GM12872 (cell line): ENCODE measurements around the gene FCSK.

Source experiments
- TF ChIP-seq, protein P1 (sequence below): IDR thresholded peaks from 3 replicates; pipeline ENCODE4 v1.5.1; 2011; ENCODE audit warnings: low read depth, mild to moderate bottlenecking, low read length, moderate library complexity; ENCODE audit not compliant: insufficient read depth

The FCSK gene

DNA sequence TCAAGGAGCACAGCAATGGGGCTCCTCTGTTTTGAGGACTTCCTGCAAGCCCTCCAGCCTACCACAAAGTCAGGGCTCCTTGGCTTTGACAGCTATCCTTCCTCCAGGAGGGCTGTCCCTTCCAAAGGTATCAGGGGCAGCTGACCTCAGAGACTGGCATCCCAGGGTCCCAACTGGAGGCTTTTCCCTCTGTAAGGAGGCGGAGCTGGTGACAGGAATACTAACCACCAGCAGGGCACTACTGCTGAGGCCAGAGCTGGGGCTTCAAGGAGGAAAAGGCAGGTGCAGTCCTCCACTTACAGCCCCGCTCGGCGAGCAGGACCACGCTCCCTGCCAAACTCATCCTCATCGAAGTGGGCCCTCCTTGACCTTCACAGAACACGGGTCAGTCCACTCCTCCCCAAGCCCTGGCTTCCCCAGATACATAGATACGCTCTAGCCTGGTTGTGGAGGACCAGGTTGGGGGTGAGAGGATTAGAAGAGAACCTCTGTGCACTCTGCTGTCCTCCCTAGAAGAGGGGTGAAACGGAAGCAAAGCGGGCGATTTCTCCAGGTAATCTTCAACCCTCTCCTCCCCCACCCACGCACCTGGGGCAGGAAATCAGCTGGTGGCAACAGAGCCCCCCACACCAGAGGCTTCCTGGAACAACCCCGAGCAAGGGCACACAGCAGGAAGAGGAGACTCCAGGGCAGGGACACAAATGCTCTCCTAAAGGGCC is 36.0 kb upstream of the FCSK start:
- TF ChIP-seq, protein P1, sequence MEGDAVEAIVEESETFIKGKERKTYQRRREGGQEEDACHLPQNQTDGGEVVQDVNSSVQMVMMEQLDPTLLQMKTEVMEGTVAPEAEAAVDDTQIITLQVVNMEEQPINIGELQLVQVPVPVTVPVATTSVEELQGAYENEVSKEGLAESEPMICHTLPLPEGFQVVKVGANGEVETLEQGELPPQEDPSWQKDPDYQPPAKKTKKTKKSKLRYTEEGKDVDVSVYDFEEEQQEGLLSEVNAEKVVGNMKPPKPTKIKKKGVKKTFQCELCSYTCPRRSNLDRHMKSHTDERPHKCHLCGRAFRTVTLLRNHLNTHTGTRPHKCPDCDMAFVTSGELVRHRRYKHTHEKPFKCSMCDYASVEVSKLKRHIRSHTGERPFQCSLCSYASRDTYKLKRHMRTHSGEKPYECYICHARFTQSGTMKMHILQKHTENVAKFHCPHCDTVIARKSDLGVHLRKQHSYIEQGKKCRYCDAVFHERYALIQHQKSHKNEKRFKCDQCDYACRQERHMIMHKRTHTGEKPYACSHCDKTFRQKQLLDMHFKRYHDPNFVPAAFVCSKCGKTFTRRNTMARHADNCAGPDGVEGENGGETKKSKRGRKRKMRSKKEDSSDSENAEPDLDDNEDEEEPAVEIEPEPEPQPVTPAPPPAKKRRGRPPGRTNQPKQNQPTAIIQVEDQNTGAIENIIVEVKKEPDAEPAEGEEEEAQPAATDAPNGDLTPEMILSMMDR: no peak

DNA sequence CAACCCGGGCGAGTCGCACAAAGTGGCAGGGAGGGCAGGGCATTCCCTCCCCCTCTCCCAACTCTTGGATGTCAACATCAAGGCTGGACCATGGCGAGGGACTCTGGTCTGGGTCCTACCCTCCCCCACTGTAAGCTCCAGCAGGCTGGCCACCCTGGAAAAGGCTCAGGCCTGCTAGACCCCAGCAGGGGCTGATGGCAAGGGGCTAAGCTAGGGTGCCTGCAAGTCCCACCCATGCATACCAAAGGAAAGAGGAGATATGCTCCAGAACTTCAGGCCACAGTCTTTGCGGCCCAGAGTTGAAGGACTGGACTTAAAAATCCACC is 35.4 kb upstream of the FCSK start:
- TF ChIP-seq, protein P1: no peak

DNA sequence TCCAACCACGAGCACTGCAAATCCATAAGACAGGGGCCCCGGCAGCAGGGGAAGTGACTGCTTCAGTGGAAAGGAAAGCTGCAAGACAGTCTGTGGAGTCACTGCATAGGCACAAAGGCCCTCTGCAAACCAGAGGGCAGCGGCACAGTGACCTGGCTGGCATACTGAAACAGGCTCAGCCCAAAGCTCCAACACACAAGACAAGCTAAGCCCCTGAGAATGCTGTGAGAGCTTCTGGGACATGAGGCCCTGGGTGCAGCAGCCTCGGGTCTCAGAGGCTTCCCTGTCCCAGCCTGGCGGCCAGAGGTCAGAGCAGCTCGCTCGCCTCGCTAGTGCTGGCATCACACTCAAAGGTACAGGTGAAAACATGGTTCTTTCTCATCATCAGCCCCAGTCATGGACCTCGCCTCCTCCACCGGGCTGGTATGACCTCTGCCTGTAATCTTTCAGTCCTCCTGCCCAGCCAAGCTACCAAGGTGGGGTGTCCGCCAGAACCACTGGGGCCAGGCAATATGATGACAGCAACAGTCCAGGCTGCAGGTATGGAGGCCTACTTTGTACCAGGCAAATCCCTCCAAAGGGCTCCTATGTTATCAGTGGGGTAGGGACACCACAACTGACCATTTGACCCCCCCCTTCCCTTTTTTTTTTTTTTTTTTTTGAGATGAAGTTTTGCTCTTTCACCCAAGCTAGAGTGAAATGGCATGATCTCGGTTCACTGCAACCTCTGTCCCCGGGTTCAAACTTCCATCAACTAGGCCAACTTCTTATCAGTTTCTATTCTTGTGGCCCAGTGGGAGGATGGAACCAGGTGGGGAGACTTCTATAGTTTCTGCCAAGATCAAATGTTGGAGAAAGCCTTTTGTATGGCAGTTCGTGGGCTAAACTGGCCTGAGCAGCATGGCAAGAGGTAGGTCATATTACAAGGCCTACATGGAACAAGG is 34.7 kb upstream of the FCSK start:
- TF ChIP-seq, protein P1: no peak

DNA sequence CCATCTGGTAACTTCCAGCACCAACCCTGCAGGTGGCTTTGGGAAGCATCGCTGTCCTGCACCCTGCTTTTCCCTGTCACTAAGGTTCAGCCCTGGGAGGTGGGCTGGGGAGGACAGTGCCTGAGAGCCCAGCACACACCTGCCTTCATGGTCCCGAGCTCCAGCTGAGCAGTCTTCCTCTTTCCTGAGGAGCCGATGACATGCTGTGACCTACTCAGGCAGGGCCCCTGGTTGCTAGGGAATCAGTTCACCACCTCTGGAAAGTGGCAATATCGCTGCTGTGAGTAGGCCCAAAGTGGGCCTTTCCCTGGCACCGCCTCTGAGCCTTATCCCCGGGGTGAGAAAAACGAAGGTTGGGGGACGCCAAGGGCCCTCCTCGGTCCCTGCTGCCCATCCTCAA is 33.4 kb upstream of the FCSK start:
- TF ChIP-seq, protein P1: no peak

DNA sequence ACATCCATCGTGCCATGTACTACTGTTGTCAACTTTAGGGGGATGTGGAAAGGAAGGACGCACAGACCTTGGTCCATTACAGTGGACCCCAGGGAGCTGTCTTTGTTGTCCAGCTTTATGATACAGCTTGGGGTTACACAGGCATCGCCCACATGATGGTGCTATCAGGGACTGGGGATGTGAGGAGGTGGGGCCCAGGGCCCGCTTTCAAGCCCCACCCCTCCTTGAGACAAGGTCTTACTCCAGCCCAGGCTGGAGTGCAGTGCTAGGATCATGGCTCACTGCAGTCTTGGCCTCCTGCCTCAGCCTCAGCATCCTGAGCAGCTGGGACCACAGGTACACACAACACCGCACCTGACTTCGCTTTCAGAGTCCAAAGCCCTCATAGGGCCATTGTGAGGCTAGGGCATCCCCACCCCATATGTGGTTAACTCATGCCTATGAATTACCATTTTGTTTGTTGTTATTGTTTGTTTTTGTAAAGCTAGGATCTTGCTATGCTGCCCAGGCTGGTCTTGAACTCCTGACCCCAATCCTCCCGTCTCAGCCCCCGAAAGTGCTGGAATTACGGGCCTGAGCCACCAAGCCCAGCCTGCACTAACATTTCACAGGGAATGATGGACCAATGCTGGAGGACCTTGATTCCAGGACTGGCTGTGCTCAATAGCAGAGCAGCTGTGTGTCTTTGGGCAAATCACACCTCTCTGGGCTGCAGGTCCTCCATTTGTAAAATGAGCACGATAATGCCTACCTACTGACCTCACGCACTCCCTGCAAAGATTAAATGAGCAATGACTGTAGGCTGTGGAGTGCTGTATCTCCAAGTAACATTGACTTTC is 32.7 kb upstream of the FCSK start:
- TF ChIP-seq, protein P1: no peak

DNA sequence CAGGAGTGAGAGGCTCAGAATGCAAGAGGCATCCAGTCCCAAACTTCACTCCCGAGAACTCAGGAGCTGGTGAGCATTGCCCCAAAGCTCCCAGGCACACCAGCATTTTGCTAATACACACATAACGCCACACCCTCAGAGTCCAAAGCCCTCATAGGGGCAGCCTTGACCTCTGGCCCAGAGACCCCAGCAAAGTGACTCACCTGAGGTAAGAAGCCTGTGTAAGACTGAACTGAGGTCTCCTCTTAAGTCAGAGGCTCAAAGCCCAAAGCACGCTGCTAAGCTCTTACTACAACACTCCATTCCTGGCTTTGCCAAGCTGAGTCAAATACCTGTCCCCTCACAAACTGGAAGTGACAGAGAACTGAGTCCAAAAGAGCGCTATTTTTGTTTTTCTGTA is 31.9 kb upstream of the FCSK start:
- TF ChIP-seq, protein P1: no peak

DNA sequence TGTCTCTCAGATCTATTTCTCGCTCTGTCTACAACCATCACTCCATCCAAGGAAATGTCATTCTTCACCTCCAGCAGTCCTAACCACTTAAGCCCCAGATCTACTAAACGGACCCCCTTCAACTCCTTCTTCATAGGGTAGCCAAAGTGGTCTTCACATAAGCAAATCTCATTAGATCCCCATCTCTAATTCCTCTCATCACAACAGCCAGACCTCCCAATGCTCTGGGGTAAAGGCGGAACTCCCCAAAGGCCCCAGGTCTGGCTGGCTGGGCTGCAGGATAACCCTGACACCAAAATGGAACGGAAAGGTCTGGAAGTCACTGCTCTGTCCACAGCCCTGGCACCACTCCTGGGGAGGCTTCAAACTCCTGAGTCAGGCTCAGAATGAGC is 26.6 kb upstream of the FCSK start:
- TF ChIP-seq, protein P1: no peak
